HepG2 (cell line): Measurements from ENCODE around the gene CYBB.

ENCODE experiments used
- IRF1 ChIP-seq: sonication (generic); formaldehyde crosslinking; IDR thresholded peaks from 2 replicates; pipeline ENCODE4 v1.4.0; 2020; ENCODE audit warnings: low read depth, mild to moderate bottlenecking, missing genetic modification reagents
- IRX3 ChIP-seq: sonication (generic); formaldehyde crosslinking; IDR thresholded peaks from 2 replicates; pipeline ENCODE4 v1.8.1; 2023; ENCODE audit warnings: mild to moderate bottlenecking, low read depth, missing genetic modification reagents, borderline replicate concordance
- POLR2AphosphoS5 ChIP-seq: IDR thresholded peaks from 2 replicates; pipeline ENCODE4 v1.6.1; 2012; ENCODE audit warnings: low read depth, low read length

- no peak for TF ChIP-seq POLR2AphosphoS5
- TF ChIP-seq IRF1 (CRISPR knock-in tag), result no peak
- no peak for TF ChIP-seq IRX3 (CRISPR knock-in tag)
Observed at GRCh38 chrX:37745835-37746217, 34.0 kb upstream of the CYBB start.
